ENCODE data around the gene DYNLT2. TPM values are rescaled to one million over a fixed set of nuclear protein-coding genes. Genes with fewer than 3 reads are reported as not detected.

The DYNLT2 gene
- total and polyA plus RNA-seq, 2 of the 13 experiments (the other 11 are each of a cell fraction or from before 2014, with no cell fraction given) = 2.1 to 4.3 TPM

DNA sequence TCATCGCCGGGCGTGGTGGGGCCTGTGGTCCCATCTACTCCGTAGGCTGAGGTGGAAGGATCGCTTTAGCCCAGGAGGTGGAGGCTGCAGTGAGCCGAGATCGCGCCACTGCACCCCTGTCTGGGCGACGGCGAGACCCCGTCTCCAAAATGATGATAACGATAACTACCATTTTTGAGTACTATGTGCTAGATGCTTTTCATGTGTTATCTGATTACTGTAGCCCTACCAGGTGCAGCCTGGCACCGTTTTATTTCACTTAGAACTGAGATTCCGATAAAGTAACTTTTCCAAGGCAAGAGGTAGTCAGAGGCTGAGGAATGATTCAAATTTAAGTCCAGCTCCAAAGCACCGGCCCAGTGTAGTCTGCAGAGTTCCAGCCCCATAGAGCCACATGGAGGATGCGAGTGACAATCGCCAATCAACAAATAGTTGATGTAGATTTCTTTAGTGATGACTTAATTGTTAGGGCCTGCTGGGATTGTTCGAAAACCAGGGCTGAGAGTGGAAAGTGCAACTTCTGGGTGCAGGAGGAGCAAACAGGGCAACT, 777 bp upstream of the DYNLT2 start (continued):
- TF ChIP-seq, protein P1, sequence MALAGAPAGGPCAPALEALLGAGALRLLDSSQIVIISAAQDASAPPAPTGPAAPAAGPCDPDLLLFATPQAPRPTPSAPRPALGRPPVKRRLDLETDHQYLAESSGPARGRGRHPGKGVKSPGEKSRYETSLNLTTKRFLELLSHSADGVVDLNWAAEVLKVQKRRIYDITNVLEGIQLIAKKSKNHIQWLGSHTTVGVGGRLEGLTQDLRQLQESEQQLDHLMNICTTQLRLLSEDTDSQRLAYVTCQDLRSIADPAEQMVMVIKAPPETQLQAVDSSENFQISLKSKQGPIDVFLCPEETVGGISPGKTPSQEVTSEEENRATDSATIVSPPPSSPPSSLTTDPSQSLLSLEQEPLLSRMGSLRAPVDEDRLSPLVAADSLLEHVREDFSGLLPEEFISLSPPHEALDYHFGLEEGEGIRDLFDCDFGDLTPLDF (CRISPR knock-in tag; IDR thresholded peaks at IDR 0.05) = no peak
- TF ChIP-seq KLF16 (CRISPR knock-in tag; IDR thresholded peaks at IDR 0.05) = no peak
- TF ChIP-seq ZNF569 (CRISPR knock-in tag; IDR thresholded peaks at IDR 0.05; ENCODE audit: borderline replicate concordance) = no peak
- no peak for TF ChIP-seq TARDBP (CRISPR knock-in tag; IDR thresholded peaks at IDR 0.05)
- TF ChIP-seq TRIM24 (CRISPR knock-in tag; IDR thresholded peaks at IDR 0.05) = no peak
- TF ChIP-seq, protein P2, sequence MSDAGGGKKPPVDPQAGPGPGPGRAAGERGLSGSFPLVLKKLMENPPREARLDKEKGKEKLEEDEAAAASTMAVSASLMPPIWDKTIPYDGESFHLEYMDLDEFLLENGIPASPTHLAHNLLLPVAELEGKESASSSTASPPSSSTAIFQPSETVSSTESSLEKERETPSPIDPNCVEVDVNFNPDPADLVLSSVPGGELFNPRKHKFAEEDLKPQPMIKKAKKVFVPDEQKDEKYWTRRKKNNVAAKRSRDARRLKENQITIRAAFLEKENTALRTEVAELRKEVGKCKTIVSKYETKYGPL (CRISPR knock-in tag; IDR thresholded peaks at IDR 0.05) = 0 out of 2 replicates have a peak, but pooled peaks have one; percentile 3
- no peak for TF ChIP-seq ZNF577 (CRISPR knock-in tag; IDR thresholded peaks at IDR 0.05; ENCODE audit: borderline replicate concordance, low read depth)
- TF ChIP-seq, protein P3, sequence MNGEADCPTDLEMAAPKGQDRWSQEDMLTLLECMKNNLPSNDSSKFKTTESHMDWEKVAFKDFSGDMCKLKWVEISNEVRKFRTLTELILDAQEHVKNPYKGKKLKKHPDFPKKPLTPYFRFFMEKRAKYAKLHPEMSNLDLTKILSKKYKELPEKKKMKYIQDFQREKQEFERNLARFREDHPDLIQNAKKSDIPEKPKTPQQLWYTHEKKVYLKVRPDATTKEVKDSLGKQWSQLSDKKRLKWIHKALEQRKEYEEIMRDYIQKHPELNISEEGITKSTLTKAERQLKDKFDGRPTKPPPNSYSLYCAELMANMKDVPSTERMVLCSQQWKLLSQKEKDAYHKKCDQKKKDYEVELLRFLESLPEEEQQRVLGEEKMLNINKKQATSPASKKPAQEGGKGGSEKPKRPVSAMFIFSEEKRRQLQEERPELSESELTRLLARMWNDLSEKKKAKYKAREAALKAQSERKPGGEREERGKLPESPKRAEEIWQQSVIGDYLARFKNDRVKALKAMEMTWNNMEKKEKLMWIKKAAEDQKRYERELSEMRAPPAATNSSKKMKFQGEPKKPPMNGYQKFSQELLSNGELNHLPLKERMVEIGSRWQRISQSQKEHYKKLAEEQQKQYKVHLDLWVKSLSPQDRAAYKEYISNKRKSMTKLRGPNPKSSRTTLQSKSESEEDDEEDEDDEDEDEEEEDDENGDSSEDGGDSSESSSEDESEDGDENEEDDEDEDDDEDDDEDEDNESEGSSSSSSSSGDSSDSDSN (CRISPR knock-in tag; IDR thresholded peaks at IDR 0.05) = no peak
- TF ChIP-seq MIXL1 (CRISPR knock-in tag; IDR thresholded peaks at IDR 0.05) = peak; percentile 11; the same call in 1 of the 2 replicates
- TF ChIP-seq SCMH1 (CRISPR knock-in tag; IDR thresholded peaks at IDR 0.05; ENCODE audit: borderline replicate concordance) = no peak
- TF ChIP-seq, protein P4, sequence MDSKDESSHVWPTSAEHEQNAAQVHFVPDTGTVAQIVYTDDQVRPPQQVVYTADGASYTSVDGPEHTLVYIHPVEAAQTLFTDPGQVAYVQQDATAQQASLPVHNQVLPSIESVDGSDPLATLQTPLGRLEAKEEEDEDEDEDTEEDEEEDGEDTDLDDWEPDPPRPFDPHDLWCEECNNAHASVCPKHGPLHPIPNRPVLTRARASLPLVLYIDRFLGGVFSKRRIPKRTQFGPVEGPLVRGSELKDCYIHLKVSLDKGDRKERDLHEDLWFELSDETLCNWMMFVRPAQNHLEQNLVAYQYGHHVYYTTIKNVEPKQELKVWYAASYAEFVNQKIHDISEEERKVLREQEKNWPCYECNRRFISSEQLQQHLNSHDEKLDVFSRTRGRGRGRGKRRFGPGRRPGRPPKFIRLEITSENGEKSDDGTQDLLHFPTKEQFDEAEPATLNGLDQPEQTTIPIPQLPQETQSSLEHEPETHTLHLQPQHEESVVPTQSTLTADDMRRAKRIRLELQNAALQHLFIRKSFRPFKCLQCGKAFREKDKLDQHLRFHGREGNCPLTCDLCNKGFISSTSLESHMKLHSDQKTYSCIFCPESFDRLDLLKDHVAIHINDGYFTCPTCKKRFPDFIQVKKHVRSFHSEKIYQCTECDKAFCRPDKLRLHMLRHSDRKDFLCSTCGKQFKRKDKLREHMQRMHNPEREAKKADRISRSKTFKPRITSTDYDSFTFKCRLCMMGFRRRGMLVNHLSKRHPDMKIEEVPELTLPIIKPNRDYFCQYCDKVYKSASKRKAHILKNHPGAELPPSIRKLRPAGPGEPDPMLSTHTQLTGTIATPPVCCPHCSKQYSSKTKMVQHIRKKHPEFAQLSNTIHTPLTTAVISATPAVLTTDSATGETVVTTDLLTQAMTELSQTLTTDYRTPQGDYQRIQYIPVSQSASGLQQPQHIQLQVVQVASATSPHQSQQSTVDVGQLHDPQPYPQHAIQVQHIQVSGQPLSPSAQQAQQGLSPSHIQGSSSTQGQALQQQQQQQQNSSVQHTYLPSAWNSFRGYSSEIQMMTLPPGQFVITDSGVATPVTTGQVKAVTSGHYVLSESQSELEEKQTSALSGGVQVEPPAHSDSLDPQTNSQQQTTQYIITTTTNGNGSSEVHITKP (CRISPR knock-in tag; IDR thresholded peaks at IDR 0.05; ENCODE audit: low read depth) = no peak
- TF ChIP-seq CC2D1A (CRISPR knock-in tag; IDR thresholded peaks at IDR 0.05) = 0 out of 2 replicates have a peak, but pooled peaks have one; percentile 15
- TF ChIP-seq ZNF550 (CRISPR knock-in tag; IDR thresholded peaks at IDR 0.05; ENCODE audit: borderline replicate concordance) = no peak
- TF ChIP-seq BCL6 (CRISPR knock-in tag; IDR thresholded peaks at IDR 0.05) = 0 out of 2 replicates have a peak, but pooled peaks have one; percentile 13
- TF ChIP-seq, protein P5, sequence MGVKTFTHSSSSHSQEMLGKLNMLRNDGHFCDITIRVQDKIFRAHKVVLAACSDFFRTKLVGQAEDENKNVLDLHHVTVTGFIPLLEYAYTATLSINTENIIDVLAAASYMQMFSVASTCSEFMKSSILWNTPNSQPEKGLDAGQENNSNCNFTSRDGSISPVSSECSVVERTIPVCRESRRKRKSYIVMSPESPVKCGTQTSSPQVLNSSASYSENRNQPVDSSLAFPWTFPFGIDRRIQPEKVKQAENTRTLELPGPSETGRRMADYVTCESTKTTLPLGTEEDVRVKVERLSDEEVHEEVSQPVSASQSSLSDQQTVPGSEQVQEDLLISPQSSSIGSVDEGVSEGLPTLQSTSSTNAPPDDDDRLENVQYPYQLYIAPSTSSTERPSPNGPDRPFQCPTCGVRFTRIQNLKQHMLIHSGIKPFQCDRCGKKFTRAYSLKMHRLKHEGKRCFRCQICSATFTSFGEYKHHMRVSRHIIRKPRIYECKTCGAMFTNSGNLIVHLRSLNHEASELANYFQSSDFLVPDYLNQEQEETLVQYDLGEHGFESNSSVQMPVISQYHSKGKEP (CRISPR knock-in tag; IDR thresholded peaks at IDR 0.05) = peak; percentile 47; the same call in 1 of the 2 replicates
- TF ChIP-seq, protein P6, sequence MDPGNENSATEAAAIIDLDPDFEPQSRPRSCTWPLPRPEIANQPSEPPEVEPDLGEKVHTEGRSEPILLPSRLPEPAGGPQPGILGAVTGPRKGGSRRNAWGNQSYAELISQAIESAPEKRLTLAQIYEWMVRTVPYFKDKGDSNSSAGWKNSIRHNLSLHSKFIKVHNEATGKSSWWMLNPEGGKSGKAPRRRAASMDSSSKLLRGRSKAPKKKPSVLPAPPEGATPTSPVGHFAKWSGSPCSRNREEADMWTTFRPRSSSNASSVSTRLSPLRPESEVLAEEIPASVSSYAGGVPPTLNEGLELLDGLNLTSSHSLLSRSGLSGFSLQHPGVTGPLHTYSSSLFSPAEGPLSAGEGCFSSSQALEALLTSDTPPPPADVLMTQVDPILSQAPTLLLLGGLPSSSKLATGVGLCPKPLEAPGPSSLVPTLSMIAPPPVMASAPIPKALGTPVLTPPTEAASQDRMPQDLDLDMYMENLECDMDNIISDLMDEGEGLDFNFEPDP (CRISPR knock-in tag; conservative IDR thresholded peaks at IDR 0.05) = 0 out of 2 replicates have a peak, but pooled peaks have one; percentile 13
- no peak for TF ChIP-seq ZNF552 (CRISPR knock-in tag; IDR thresholded peaks at IDR 0.05; ENCODE audit: borderline replicate concordance)
- no peak for TF ChIP-seq TBL1XR1 (IDR thresholded peaks at IDR 0.05; ENCODE audit: borderline replicate concordance, low read length, partially characterized antibody)

Data from HepG2 (cell line).